AG04450 (cell line): Measurements from ENCODE around the gene BRI3BP. TPM values are rescaled to one million over a fixed set of nuclear protein-coding genes. Genes with fewer than 3 reads are reported as not detected.
"Not testable (repeated sequence)": the region's sequence is repeated elsewhere in the genome, so short reads cannot be mapped to it uniquely, and the experiment has no call there.

Source experiments
- CTCF ChIA-PET: fragments of 300-600, 350-600 bp; formaldehyde crosslinking; extraction: SDS; loops from one replicate; lab custom pipeline; 2022; ENCODE audit warnings: antibody characterized with exemption, inconsistent platforms; lab: Charles Lee
- POLR2A ChIA-PET: fragments of 350-600 bp; formaldehyde crosslinking; extraction: SDS; loops from one replicate; lab custom pipeline; 2021; ENCODE audit warnings: antibody characterized with exemption, inconsistent platforms; lab: Yijun Ruan, JAX
- DNase-seq: peaks from one replicate; pipeline ENCODE4 v3.0.0-alpha.2; 2011; ENCODE audit warnings: low read depth, low spot score
- H3K27ac ChIP-seq: one replicate; pipeline ENCODE4 v1.5.1; 2012; ENCODE audit warnings: low read depth, low read length, control low read depth
- H3K27me3 ChIP-seq: one replicate; pipeline ENCODE4 v1.6.0; 2012; ENCODE audit warnings: low read length; ENCODE audit not compliant: control insufficient read depth, insufficient read depth
- H3K4me3 ChIP-seq: 2 replicates; pipeline ENCODE4 v1.5.1; 2011; ENCODE audit warnings: mild to moderate bottlenecking, low read depth, low read length, control low read depth
- H3K9me3 ChIP-seq: 2 replicates; pipeline ENCODE4 v1.5.1; 2012; ENCODE audit warnings: low read length; ENCODE audit not compliant: control insufficient read depth, insufficient read depth
- polyA plus RNA-seq: library from polyadenylated mRNA; depleted of rRNA; stranded (reverse); fragments of >200 nt; gene quantifications from 2 replicates; pipeline ENCODE4 v1.2.3, GENCODE V29; 2011
- TF ChIP-seq, protein P1 (sequence below): IDR thresholded peaks from 2 replicates; pipeline ENCODE4 v1.5.1; 2011; ENCODE audit warnings: low read depth, low read length, control low read depth, inconsistent platforms

BRI3BP gene
- polyA plus RNA-seq, 1 experiment, result 2.9 TPM

DNA sequence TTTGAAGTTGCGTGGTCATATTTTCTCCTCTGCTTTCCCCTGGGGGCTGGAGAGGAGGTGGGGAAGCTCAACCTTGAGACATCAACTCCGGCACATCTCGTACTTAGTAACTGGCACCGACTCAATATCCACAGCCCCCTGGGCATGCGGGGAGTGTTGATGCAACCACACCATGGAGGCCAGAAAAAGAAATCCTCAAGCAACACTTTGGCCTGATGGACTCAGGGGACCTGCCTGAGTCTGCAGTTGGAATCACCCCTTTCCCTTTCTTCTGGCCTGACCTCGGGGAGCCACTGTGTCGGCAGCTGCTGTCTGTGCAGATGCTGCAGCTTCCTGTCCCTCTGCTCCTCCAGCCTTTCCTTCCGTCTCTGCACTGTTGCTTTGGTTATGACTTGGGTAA lies 60.4 kb downstream of the BRI3BP start:
- ChIA-PET CTCF (no interaction called here), POLR2A (no interaction called here)
- Histone ChIP-seq H3K27ac (no peak overlapping the region), H3K4me3 (no peak overlapping the region), H3K9me3 (no peaks in the 10 kb centered on the region; the same call in 1 of the 2 replicates), H3K27me3 (no peaks in the 10 kb centered on the region)
- DNase-seq, result no peak
- TF ChIP-seq, protein P1, sequence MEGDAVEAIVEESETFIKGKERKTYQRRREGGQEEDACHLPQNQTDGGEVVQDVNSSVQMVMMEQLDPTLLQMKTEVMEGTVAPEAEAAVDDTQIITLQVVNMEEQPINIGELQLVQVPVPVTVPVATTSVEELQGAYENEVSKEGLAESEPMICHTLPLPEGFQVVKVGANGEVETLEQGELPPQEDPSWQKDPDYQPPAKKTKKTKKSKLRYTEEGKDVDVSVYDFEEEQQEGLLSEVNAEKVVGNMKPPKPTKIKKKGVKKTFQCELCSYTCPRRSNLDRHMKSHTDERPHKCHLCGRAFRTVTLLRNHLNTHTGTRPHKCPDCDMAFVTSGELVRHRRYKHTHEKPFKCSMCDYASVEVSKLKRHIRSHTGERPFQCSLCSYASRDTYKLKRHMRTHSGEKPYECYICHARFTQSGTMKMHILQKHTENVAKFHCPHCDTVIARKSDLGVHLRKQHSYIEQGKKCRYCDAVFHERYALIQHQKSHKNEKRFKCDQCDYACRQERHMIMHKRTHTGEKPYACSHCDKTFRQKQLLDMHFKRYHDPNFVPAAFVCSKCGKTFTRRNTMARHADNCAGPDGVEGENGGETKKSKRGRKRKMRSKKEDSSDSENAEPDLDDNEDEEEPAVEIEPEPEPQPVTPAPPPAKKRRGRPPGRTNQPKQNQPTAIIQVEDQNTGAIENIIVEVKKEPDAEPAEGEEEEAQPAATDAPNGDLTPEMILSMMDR, result no peak

DNA sequence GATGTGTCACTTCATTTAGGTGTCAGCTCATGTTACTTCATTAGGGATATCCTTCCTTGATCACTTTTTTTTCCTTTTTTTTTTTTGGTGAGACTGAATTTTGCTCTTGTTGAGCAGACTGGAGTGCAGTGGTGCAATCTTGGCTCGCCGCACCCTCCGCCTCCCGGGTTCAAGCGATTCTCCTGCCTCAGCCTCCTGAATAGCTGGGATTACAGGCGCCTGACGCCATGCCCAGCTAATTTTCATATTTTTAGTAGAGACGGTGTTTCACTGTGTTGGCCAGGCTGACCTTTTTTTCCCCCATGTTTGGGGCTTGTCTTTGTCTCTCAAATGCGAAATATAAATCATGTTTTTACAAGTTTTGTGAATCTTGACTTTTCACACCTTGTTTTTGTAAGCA lies 62.1 kb downstream of the BRI3BP start:
- Histone ChIP-seq H3K9me3 (no peaks in the 10 kb centered on the region), H3K27ac (no peak overlapping the region), H3K4me3 (no peak overlapping the region), H3K27me3 (no peaks in the 10 kb centered on the region)
- TF ChIP-seq, protein P1, result no peak
- ChIA-PET POLR2A (interaction anchor here (0.7 kb wide), 1 partner anchor 155 kb away, joined by 4 read pairs; no protein-coding TSS in a partner anchor), CTCF (no interaction called here)
- DNase-seq, result no peak

DNA sequence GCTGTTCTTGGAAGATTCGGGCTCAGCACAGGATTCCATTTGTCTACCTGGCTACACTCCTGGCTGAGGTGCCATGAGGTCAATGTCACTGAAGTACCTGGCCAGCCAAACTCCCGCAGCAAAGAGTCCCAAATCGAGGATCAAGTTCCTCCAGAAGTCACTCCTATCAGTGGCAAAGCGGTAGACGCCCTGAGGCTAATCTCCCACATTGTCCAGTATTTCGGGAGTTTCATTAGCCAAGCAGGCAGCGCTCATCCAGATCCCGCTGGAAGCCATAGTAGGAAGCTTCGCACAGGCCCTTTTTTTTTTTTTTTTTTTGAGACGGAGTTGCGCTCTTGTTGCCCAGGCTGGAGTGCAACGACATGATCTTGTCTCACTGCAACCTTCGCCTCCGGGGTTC lies 62.9 kb downstream of the BRI3BP start:
- DNase-seq, result no peak
- no peak overlapping the region for H3K4me3 ChIP-seq
- ChIA-PET CTCF (no interaction called here), POLR2A (no interaction called here)
- H3K27me3 ChIP-seq, result peaks cover 3% of the 10 kb centered on the region
- no peak overlapping the region for H3K27ac ChIP-seq
- TF ChIP-seq, protein P1, result no peak
- no peaks in the 10 kb centered on the region for H3K9me3 ChIP-seq

DNA sequence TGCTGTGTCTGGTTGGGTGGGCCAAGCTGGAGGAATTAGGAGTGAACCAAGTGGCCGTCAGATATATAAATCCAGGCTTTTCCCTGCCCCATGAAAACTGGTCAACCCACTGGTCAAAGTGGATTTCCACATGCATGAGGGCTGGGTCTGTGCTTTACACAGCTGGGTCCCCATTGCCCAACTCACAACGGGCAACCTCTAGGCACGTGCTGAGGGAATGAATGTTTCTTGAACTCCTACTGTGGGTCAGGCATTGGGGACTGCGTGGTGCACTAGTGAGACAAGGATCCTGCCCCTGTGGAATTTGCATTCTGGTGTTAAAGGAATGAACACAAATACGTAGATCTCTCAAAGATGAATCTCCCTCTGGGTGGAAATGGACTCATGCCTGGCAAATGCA lies 64.3 kb downstream of the BRI3BP start:
- POLR2A ChIA-PET, result no interaction called here
- CTCF ChIA-PET, result no interaction called here

DNA sequence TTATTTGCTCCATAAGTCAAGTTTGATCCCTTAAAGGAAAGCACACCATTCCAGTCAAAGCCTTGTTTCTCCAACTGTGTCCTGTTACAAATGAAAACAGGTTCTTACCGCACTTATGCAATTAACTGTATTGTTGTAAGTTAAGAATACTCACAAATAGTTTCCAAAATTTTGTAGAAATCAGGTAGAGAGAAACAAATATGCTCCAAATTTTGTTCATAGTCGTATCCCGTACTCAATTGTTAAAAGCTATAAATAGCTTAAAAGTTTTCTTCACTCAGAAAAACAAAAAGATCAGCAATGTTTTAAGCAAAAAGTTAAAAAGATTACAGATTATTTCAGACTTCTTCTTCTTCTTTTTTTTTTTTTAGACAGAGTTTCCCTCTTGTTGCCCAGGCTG lies 67.8 kb downstream of the BRI3BP start:
- no peaks in the 10 kb centered on the region; the same call in 1 of the 2 replicates for H3K9me3 ChIP-seq
- ChIA-PET CTCF (no interaction called here), POLR2A (no interaction called here)
- no peak for DNase-seq
- H3K27me3 ChIP-seq, result peaks cover 6% of the 10 kb centered on the region
- no peak overlapping the region for H3K27ac ChIP-seq
- TF ChIP-seq, protein P1, result no peak
- H3K4me3 ChIP-seq, result no peak overlapping the region

More for the DNA sequence above, 64.3 kb downstream of the BRI3BP start:
- no peak overlapping the region for H3K27ac ChIP-seq
- peaks cover 3% of the 10 kb centered on the region for H3K27me3 ChIP-seq
- H3K9me3 ChIP-seq, result no peaks in the 10 kb centered on the region; the same call in 1 of the 2 replicates
- TF ChIP-seq, protein P1, result no peak
- no peak for DNase-seq
- no peak overlapping the region for H3K4me3 ChIP-seq

DNA sequence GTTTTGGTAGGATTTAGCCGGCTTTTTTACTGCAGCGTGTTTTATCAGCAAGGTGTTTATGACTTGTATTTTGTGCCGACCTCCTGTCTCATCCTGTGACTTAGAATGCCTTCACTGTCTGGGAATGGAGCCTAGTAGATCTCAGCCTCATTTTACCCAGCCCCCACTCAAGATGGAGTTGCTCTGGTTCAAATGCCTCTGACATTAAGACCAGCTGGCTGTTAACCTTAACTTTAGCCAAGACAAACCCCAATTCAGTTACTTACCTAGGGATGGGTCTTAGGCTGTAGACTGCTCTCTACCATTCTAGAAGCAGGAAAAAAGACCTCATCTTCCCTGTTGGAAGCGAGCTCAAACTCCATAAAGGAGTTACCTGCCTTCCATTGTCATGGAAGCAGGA lies 70.1 kb downstream of the BRI3BP start:
- H3K4me3 ChIP-seq, DNase-seq, H3K9me3 ChIP-seq, CTCF ChIA-PET, H3K27me3 ChIP-seq, POLR2A ChIA-PET, H3K27ac ChIP-seq: not testable (repeated sequence)
